H9 (cell line): Measurements from ENCODE around the gene SOX18. TPM values are rescaled to one million over a fixed set of nuclear protein-coding genes. Genes with fewer than 3 reads are reported as not detected.
A peak's percentile ranks its signal among the peaks of the same experiment; 100 is the strongest.

Experiments
- DNase-seq: peaks from one replicate; pipeline ENCODE4 v3.0.0-alpha.2; 2017
- H2AFZ ChIP-seq: one replicate; pipeline ENCODE4 v1.6.1; 2013; ENCODE audit warnings: mild to moderate bottlenecking, low read length, control low read depth, moderate library complexity
- H2AK5ac ChIP-seq: 2 replicates; pipeline ENCODE4 v1.6.1; 2013; ENCODE audit warnings: low read length, control low read depth, mixed read lengths; ENCODE audit not compliant: insufficient read length
- H2BK120ac ChIP-seq: one replicate; pipeline ENCODE4 v1.6.1; 2013; ENCODE audit warnings: low read depth, mild to moderate bottlenecking, low read length, control low read depth, inconsistent platforms; ENCODE audit not compliant: poor library complexity, severe bottlenecking
- H2BK12ac ChIP-seq: 2 replicates; pipeline ENCODE4 v1.6.1; 2013; ENCODE audit warnings: low read length, control low read depth, mixed read lengths, low read depth; ENCODE audit not compliant: insufficient read length
- H2BK15ac ChIP-seq: 2 replicates; pipeline ENCODE4 v1.6.1; 2013; ENCODE audit warnings: low read depth, low read length, control low read depth
- H2BK20ac ChIP-seq: one replicate; pipeline ENCODE4 v1.6.1; 2013; ENCODE audit warnings: low read depth, mild to moderate bottlenecking, low read length, control low read depth, inconsistent platforms; ENCODE audit not compliant: poor library complexity, severe bottlenecking
- H2BK5ac ChIP-seq: 2 replicates; pipeline ENCODE4 v1.6.1; 2013; ENCODE audit warnings: low read length, control low read depth, mixed read lengths; ENCODE audit not compliant: insufficient read length
- H3K14ac ChIP-seq: 2 replicates; pipeline ENCODE4 v1.6.1; 2013; ENCODE audit warnings: low read length, control low read depth; ENCODE audit not compliant: insufficient read depth
- H3K18ac ChIP-seq: 2 replicates; pipeline ENCODE4 v1.6.1; 2013; ENCODE audit warnings: low read depth, mild to moderate bottlenecking, mixed read lengths, low read length, control low read depth; ENCODE audit not compliant: insufficient read length
- H3K23ac ChIP-seq: 2 replicates; pipeline ENCODE4 v1.6.1; 2013; ENCODE audit warnings: low read length, control low read depth, mixed read lengths, low read depth; ENCODE audit not compliant: insufficient read length
- H3K23me2 ChIP-seq: 2 replicates; pipeline ENCODE4 v1.6.1; 2013; ENCODE audit warnings: low read depth, mild to moderate bottlenecking, mixed read lengths, low read length, control low read depth; ENCODE audit not compliant: insufficient read length, poor library complexity, severe bottlenecking
- H3K27ac ChIP-seq: 2 replicates; pipeline ENCODE4 v1.5.1; 2013; ENCODE audit warnings: low read length, control low read depth, mixed read lengths, low read depth; ENCODE audit not compliant: insufficient read length
- H3K27me3 ChIP-seq: 2 replicates; pipeline ENCODE4 v1.6.1; 2013; ENCODE audit warnings: low read length, control low read depth, inconsistent platforms; ENCODE audit not compliant: insufficient read depth
- H3K4ac ChIP-seq: 2 replicates; pipeline ENCODE4 v1.6.1; 2013; ENCODE audit warnings: low read depth, mild to moderate bottlenecking, control low read depth, inconsistent platforms, low read length, moderate library complexity
- H3K4me1 ChIP-seq: 2 replicates; pipeline ENCODE4 v1.6.1; 2013; ENCODE audit warnings: low read length, control low read depth, inconsistent platforms; ENCODE audit not compliant: insufficient read depth
- H3K4me2 ChIP-seq: 2 replicates; pipeline ENCODE4 v1.6.1; 2013; ENCODE audit warnings: low read length, control low read depth, mixed read lengths; ENCODE audit not compliant: insufficient read length, insufficient read depth
- H3K56ac ChIP-seq: 2 replicates; pipeline ENCODE4 v1.6.1; 2013; ENCODE audit warnings: low read depth, mild to moderate bottlenecking, mixed read lengths, low read length, control low read depth; ENCODE audit not compliant: insufficient read length
- H3K79me1 ChIP-seq: 2 replicates; pipeline ENCODE4 v1.6.1; 2013; ENCODE audit warnings: low read depth, mild to moderate bottlenecking, moderate library complexity, low read length, control low read depth, inconsistent platforms; ENCODE audit not compliant: insufficient read depth, poor library complexity, severe bottlenecking
- H3K79me2 ChIP-seq: 2 replicates; pipeline ENCODE4 v1.6.1; 2013; ENCODE audit warnings: low read length, control low read depth, inconsistent platforms; ENCODE audit not compliant: insufficient read depth
- H3K9ac ChIP-seq: 2 replicates; pipeline ENCODE4 v1.6.1; 2013; ENCODE audit warnings: low read length, control low read depth, mixed read lengths; ENCODE audit not compliant: insufficient read length; ENCODE audit errors: extremely low read depth
- H3K9me3 ChIP-seq: one replicate; pipeline ENCODE4 v1.6.1; 2013; ENCODE audit warnings: low read depth, low read length, inconsistent platforms; ENCODE audit not compliant: control insufficient read depth
- H3T11ph ChIP-seq: one replicate; pipeline ENCODE4 v1.6.1; 2013; ENCODE audit warnings: mild to moderate bottlenecking, low read length, control low read depth, inconsistent platforms
- H4K20me1 ChIP-seq: one replicate; pipeline ENCODE4 v1.6.1; 2013; ENCODE audit not compliant: control insufficient read depth, insufficient read length, insufficient read depth
- H4K5ac ChIP-seq: 2 replicates; pipeline ENCODE4 v1.6.1; 2013; ENCODE audit warnings: low read depth, mild to moderate bottlenecking, mixed read lengths, low read length, control low read depth; ENCODE audit not compliant: insufficient read length
- H4K8ac ChIP-seq: replicated peaks from 2 replicates; pipeline ENCODE4 v1.6.1; 2013; ENCODE audit warnings: low read length, control low read depth, mixed read lengths, low read depth; ENCODE audit not compliant: insufficient read length
- H4K91ac ChIP-seq: 2 replicates; pipeline ENCODE4 v1.6.1; 2013; ENCODE audit warnings: low read depth, mild to moderate bottlenecking, moderate library complexity, mixed read lengths, low read length, control low read depth; ENCODE audit not compliant: insufficient read length
- H3K27ac Mint-ChIP-seq, 3 experiments: 2 replicates in 2 of 3; 3 replicates in 1 of 3; pipeline ENCODE4 v1.8.0; 2020 to 2021; ENCODE audit warnings: mixed read lengths in 3 of 3, mild to moderate bottlenecking in 1 of 3, moderate library complexity in 1 of 3
- H3K27me3 Mint-ChIP-seq: 2 replicates; pipeline ENCODE4 v1.8.0; 2021; ENCODE audit warnings: low read depth, mild to moderate bottlenecking, moderate library complexity, mixed read lengths
- H3K36me3 Mint-ChIP-seq, 3 experiments: 2 replicates in 2 of 3; 3 replicates in 1 of 3; pipeline ENCODE4 v1.8.0; 2020 to 2021; ENCODE audit warnings: low read depth in 3 of 3, mixed read lengths in 3 of 3; ENCODE audit not compliant: insufficient read depth in 1 of 3
- H3K4me1 Mint-ChIP-seq, 2 experiments: 2 replicates each; pipeline ENCODE4 v1.8.0; 2020; ENCODE audit warnings: mixed read lengths in 2 of 2
- H3K4me3 Mint-ChIP-seq, 2 experiments: 2 replicates in 1 of 2; 3 replicates in 1 of 2; pipeline ENCODE4 v1.8.0; 2020 to 2021; ENCODE audit warnings: mild to moderate bottlenecking in 2 of 2, mixed read lengths in 2 of 2, moderate library complexity in 1 of 2
- H3K9me3 Mint-ChIP-seq, 2 experiments: 2 replicates in 1 of 2; 3 replicates in 1 of 2; pipeline ENCODE4 v1.8.0; 2020; ENCODE audit warnings: mild to moderate bottlenecking in 2 of 2, mixed read lengths in 2 of 2, moderate library complexity in 1 of 2
- CTCF ChIP-seq: fragments of 200-600 bp; sonication (generic); conservative IDR thresholded peaks from 3 replicates; pipeline ENCODE4 v1.8.0; 2021; ENCODE audit warnings: antibody characterized with exemption, mild to moderate bottlenecking
- WGBS: extraction: QIAGEN DNeasy Blood & Tissue Kit; methylation state at CpG from one replicate; pipeline ENCODE4 v1.1.7; 2013; ENCODE audit warnings: missing lambda C conversion rate, low lambda C conversion rate, mixed read lengths; ENCODE audit not compliant: insufficient read length; ENCODE audit errors: extremely low coverage; 5-methylcytosine and 5-hydroxymethylcytosine counted together
- total RNA-seq: library from RNA; stranded (reverse); gene quantifications from 2 replicates; pipeline ENCODE4 v1.2.1, GENCODE V29; 2021

Gene SOX18
- total RNA-seq, 1 experiment from 2014 or later = 2.0 TPM

- no peak overlapping the region for H2AK5ac ChIP-seq
- H3K23me2 ChIP-seq = peaks cover 20% of the 10 kb centered on the region
- H2BK15ac ChIP-seq = no peak overlapping the region
- no peak overlapping the region for H2BK120ac ChIP-seq
- no peaks in the 10 kb centered on the region for H3K9me3 ChIP-seq
- H3K18ac ChIP-seq = no peak overlapping the region
- no peak overlapping the region for H3K27ac ChIP-seq
- DNase-seq = no peak
- no peak overlapping the region for H4K5ac ChIP-seq
- H4K91ac ChIP-seq = no peak overlapping the region
- H2BK20ac ChIP-seq = no peak overlapping the region
- H2BK5ac ChIP-seq = no peak overlapping the region
- Mint-ChIP-seq H3K4me1 (peaks cover 32 to 45% of the 10 kb centered on the region in 2 experiments), H3K36me3 (no peaks in the 10 kb centered on the region; a peak in 1 of 7 replicates), H3K9me3 (peaks cover under 1 to 2% of the 10 kb centered on the region in 2 experiments; a peak in 3 of 5 replicates), H3K4me3 (peak overlapping the region in 1 of 2 experiments; percentile 69; a peak in 2 of 5 replicates), H3K27ac (peak overlapping the region in 1 of 3 experiments; percentile 65; a peak in 1 of 7 replicates), H3K27me3 (peaks cover 56% of the 10 kb centered on the region)
- H3T11ph ChIP-seq = no peak overlapping the region
- peaks cover 5% of the 10 kb centered on the region; the same call in 1 of the 2 replicates for H3K27me3 ChIP-seq
- no peaks in the 10 kb centered on the region for H3K79me1 ChIP-seq
- H2BK12ac ChIP-seq = no peak overlapping the region
- H2AFZ ChIP-seq = no peak overlapping the region
- no peak overlapping the region for H3K9ac ChIP-seq
- H3K4me1 ChIP-seq = no peaks in the 10 kb centered on the region; the same call in 1 of the 2 replicates
- H3K56ac ChIP-seq = no peak overlapping the region
- no peak overlapping the region for H3K23ac ChIP-seq
- no peak overlapping the region for H4K8ac ChIP-seq
- no peak overlapping the region for H3K14ac ChIP-seq
- H4K20me1 ChIP-seq = no peaks in the 10 kb centered on the region
- H3K4ac ChIP-seq = no peak overlapping the region
- TF ChIP-seq CTCF = no peak
- H3K4me2 ChIP-seq = no peak overlapping the region
- H3K79me2 ChIP-seq = no peaks in the 10 kb centered on the region
- WGBS = no CpG with 5 or more reads among the region's 6 CpGs
Measured at GRCh38 chr20:64081624-64081964, 32.2 kb upstream of the SOX18 start.
